ENCODE measurements around the gene PLPP7.
A peak's percentile ranks its signal among the peaks of the same experiment; 100 is the strongest.

Gene PLPP7

GRCh38 chr9:131280660-131281059 is 8.9 kb upstream of the PLPP7 start:
- DNase-seq: no peak

GRCh38 chr9:131281119-131281965 is 8.2 kb upstream of the PLPP7 start:
- DNase-seq: no peak

- no peak for DNase-seq
Measured at GRCh38 chr9:131282175-131282574, 7.3 kb upstream of the PLPP7 start.

GRCh38 chr9:131282688-131283422 is 6.7 kb upstream of the PLPP7 start:
- DNase-seq: peak in 1 of 51 donors; percentile 23

- no peak for DNase-seq
Measured at GRCh38 chr9:131284856-131285255, 4.7 kb upstream of the PLPP7 start.

GRCh38 chr9:131287359-131287758 is 2.2 kb upstream of the PLPP7 start:
- DNase-seq: no peak

GRCh38 chr9:131288217-131288616 is 1.3 kb upstream of the PLPP7 start:
- DNase-seq: no peak

GRCh38 chr9:131290036-131290766 is 678 bp downstream of the PLPP7 start:
- DNase-seq: peak in 13 of 51 donors; percentile 30 to 65 (median 55)

- DNase-seq: no peak
Measured at GRCh38 chr9:131290767-131291370, 1.3 kb downstream of the PLPP7 start.

- no peak for DNase-seq
Measured at GRCh38 chr9:131291795-131292315, 2.3 kb downstream of the PLPP7 start.

GRCh38 chr9:131292937-131293336 is 3.4 kb downstream of the PLPP7 start:
- DNase-seq: no peak

GRCh38 chr9:131296460-131296859 is 6.9 kb downstream of the PLPP7 start:
- no peak for DNase-seq

GRCh38 chr9:131296906-131297500 is 7.5 kb downstream of the PLPP7 start:
- DNase-seq: no peak

GRCh38 chr9:131297903-131298302 is 8.4 kb downstream of the PLPP7 start:
- DNase-seq: no peak

- DNase-seq: no peak
Measured at GRCh38 chr9:131298341-131298740, 8.8 kb downstream of the PLPP7 start.

- DNase-seq: no peak
Measured at GRCh38 chr9:131298816-131299215, 9.3 kb downstream of the PLPP7 start.

- no peak for DNase-seq
Measured at GRCh38 chr9:131299346-131299960, 9.9 kb downstream of the PLPP7 start.

GRCh38 chr9:131299961-131300347 is 10.4 kb downstream of the PLPP7 start:
- DNase-seq: no peak

GRCh38 chr9:131300444-131300843 is 10.9 kb downstream of the PLPP7 start:
- DNase-seq: no peak

- DNase-seq: no peak
Measured at GRCh38 chr9:131302244-131303075, 12.9 kb downstream of the PLPP7 start.

Measured in hypothalamus (tissue), 51 donors.